OCI-LY1 (cell line): ENCODE measurements around the gene FOXI3.

Source experiments
- H2AFZ ChIP-seq: fragments of 200-600 bp; sonication (generic), shearing (Covaris generic); 2 replicates; pipeline ENCODE4 v1.6.0; 2014; ENCODE audit warnings: antibody characterized with exemption, mild to moderate bottlenecking, low read length
- H3F3A ChIP-seq: fragments of 200-600 bp; sonication (generic), shearing (Covaris generic); 2 replicates; pipeline ENCODE4 v1.6.0; 2014; ENCODE audit warnings: mild to moderate bottlenecking, antibody characterized with exemption, low read length, moderate library complexity; ENCODE audit not compliant: insufficient read depth
- H3K27ac ChIP-seq: fragments of 200-600 bp; sonication (generic); 2 replicates; pipeline ENCODE4 v1.5.1; 2014; ENCODE audit warnings: low read length, mixed run types, mild to moderate bottlenecking, low read depth; ENCODE audit not compliant: poor library complexity, severe bottlenecking
- H3K27me3 ChIP-seq: fragments of 200-600 bp; sonication (generic); 2 replicates; pipeline ENCODE4 v1.6.0; 2014; ENCODE audit warnings: antibody characterized with exemption, mild to moderate bottlenecking, low read length, moderate library complexity; ENCODE audit not compliant: insufficient read depth
- H3K36me3 ChIP-seq: fragments of 200-600 bp; sonication (generic); 2 replicates; pipeline ENCODE4 v1.6.1; 2014; ENCODE audit warnings: mild to moderate bottlenecking, antibody characterized with exemption, low read length, moderate library complexity, mixed read lengths; ENCODE audit not compliant: insufficient read depth
- H3K4me1 ChIP-seq: fragments of 200-600 bp; sonication (generic); 2 replicates; pipeline ENCODE4 v1.5.1; 2014; ENCODE audit warnings: mild to moderate bottlenecking, low read length, moderate library complexity; ENCODE audit not compliant: insufficient read depth, severe bottlenecking
- H3K4me2 ChIP-seq: fragments of 200-600 bp; sonication (generic), shearing (Covaris generic); 2 replicates; pipeline ENCODE4 v1.6.1; 2014; ENCODE audit warnings: low read length
- H3K4me3 ChIP-seq: fragments of 200-600 bp; sonication (generic); 2 replicates; pipeline ENCODE4 v1.5.1; 2014; ENCODE audit warnings: low read length, low read depth, mild to moderate bottlenecking, mixed read lengths; ENCODE audit not compliant: poor library complexity, severe bottlenecking
- H3K79me2 ChIP-seq: fragments of 200-600 bp; shearing (Covaris generic); 2 replicates; pipeline ENCODE4 v1.6.1; 2016; ENCODE audit warnings: mixed run types, low read length, mixed read lengths; ENCODE audit not compliant: insufficient read depth
- H3K9ac ChIP-seq: fragments of 200-600 bp; sonication (generic), shearing (Covaris generic); 2 replicates; pipeline ENCODE4 v1.6.1; 2014; ENCODE audit warnings: mild to moderate bottlenecking, low read length, mixed read lengths
- H3K9me2 ChIP-seq: fragments of 200-600 bp; sonication (generic), shearing (Covaris generic); 2 replicates; pipeline ENCODE4 v1.6.1; 2014; ENCODE audit warnings: low read depth, mild to moderate bottlenecking, low read length, mixed read lengths
- H3K9me3 ChIP-seq: fragments of 200-600 bp; shearing (Covaris generic); 2 replicates; pipeline ENCODE4 v1.6.1; 2014; ENCODE audit warnings: low read length, mixed read lengths
- H4K20me1 ChIP-seq: fragments of 200-600 bp; sonication (generic), shearing (Covaris generic); 2 replicates; pipeline ENCODE4 v1.6.0; 2016; ENCODE audit warnings: mild to moderate bottlenecking, low read length; ENCODE audit not compliant: insufficient read depth
- CTCF ChIP-seq: fragments of 200-600 bp; sonication (generic), shearing (Covaris generic); IDR thresholded peaks from 2 replicates; pipeline ENCODE4 v1.5.1; 2017; ENCODE audit warnings: mild to moderate bottlenecking, antibody characterized with exemption, low read length, moderate library complexity, mixed read lengths
- EZH2 ChIP-seq: fragments of 200-600 bp; sonication (generic), shearing (Covaris generic); IDR thresholded peaks from 2 replicates; pipeline ENCODE4 v1.8.0; 2017; ENCODE audit warnings: borderline replicate concordance, mixed run types, mild to moderate bottlenecking, antibody characterized with exemption, low read length, moderate library complexity, mixed read lengths

The FOXI3 gene

GRCh38 chr2:88493481-88493880 lies 41.0 kb upstream of the FOXI3 start:
- Histone ChIP-seq H3K9ac (no peak overlapping the region), H3K4me3 (no peak overlapping the region), H4K20me1 (no peaks in the 10 kb centered on the region), H3K36me3 (no peaks in the 10 kb centered on the region), H3K9me2 (no peaks in the 10 kb centered on the region), H3K4me1 (no peaks in the 10 kb centered on the region), H2AFZ (no peak overlapping the region), H3K27ac (no peak overlapping the region), H3K27me3 (peaks cover 3% of the 10 kb centered on the region; the same call in 1 of the 2 replicates), H3K9me3 (no peaks in the 10 kb centered on the region), H3K4me2 (no peak overlapping the region), H3F3A (no peaks in the 10 kb centered on the region; the same call in 1 of the 2 replicates), H3K79me2 (no peaks in the 10 kb centered on the region)
- TF ChIP-seq EZH2 = no peak
- no peak for TF ChIP-seq CTCF

- H3K4me2 ChIP-seq = no peak overlapping the region
- H3K36me3 ChIP-seq = no peaks in the 10 kb centered on the region
- no peak overlapping the region for H3K4me3 ChIP-seq
- no peaks in the 10 kb centered on the region for H4K20me1 ChIP-seq
- H3K79me2 ChIP-seq = no peaks in the 10 kb centered on the region
- no peak overlapping the region for H2AFZ ChIP-seq
- no peak overlapping the region for H3K9ac ChIP-seq
- no peaks in the 10 kb centered on the region for H3K9me3 ChIP-seq
- H3K4me1 ChIP-seq = no peaks in the 10 kb centered on the region
- H3F3A ChIP-seq = no peaks in the 10 kb centered on the region; the same call in 1 of the 2 replicates
- H3K27ac ChIP-seq = no peak overlapping the region
- H3K27me3 ChIP-seq = peaks cover 3% of the 10 kb centered on the region; the same call in 1 of the 2 replicates
- no peak for TF ChIP-seq CTCF
- no peak for TF ChIP-seq EZH2
- H3K9me2 ChIP-seq = no peaks in the 10 kb centered on the region
Measured at GRCh38 chr2:88492002-88492401, 39.5 kb upstream of the FOXI3 start.

- Histone ChIP-seq H3K27me3 (peaks cover 3% of the 10 kb centered on the region; the same call in 1 of the 2 replicates), H3K4me3 (no peak overlapping the region), H3K27ac (no peak overlapping the region), H3K4me1 (no peaks in the 10 kb centered on the region), H3K79me2 (no peaks in the 10 kb centered on the region), H3K4me2 (no peak overlapping the region), H2AFZ (no peak overlapping the region), H3K9me3 (no peaks in the 10 kb centered on the region), H3K36me3 (no peaks in the 10 kb centered on the region), H3F3A (no peaks in the 10 kb centered on the region), H4K20me1 (no peaks in the 10 kb centered on the region), H3K9ac (no peak overlapping the region), H3K9me2 (no peaks in the 10 kb centered on the region)
- TF ChIP-seq CTCF (no peak), EZH2 (no peak)
Measured at GRCh38 chr2:88489181-88489580, 36.7 kb upstream of the FOXI3 start.
